SHP77 treated with DMSO at 0.1 percent for 48 hours (cell line): ENCODE data around the gene SMG9.
"Not testable (repeated sequence)": the region's sequence is repeated elsewhere in the genome, so short reads cannot be mapped to it uniquely, and the experiment has no call there.

Experiments
- DNase-seq: peaks from one replicate; lab custom pipeline; 2025; lab: John Stamatoyannopoulos, UW

The SMG9 gene

DNA sequence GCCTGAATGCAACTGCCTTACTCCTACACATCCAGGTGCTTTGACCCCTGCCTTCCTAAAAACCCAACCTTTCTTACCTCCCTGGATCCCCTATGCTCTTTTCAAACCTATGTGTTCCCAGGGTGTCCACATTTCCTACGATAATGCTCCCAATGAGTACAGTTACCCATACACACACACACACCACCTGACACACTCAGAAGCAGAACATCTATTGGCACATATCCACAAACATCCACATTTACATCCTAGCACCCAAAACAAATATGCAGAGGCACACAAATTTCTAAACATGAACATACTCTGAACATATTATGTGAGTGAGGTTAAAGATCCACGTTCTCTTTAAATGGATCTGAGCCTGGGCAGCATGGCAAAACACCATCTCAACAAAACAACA is 62.4 kb downstream of the SMG9 start:
- DNase-seq, result no peak

DNA sequence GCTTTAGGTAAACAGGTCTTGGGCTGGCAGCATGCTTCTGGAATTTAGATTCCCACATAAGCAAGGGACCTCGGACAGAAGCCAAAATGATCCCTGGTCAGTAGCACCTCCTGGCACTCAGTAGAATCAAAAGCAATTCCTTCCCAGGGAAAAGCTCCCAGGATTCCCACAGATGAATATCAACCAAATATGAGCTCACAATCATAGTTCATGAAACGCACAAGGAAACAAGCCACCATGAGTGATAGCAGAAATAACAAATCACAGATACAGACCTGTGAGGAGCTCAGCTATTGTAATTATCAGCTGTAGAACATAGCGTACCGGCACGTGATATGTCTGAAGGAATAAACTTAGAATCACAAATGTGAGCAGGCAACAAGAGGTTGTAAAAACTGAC is 63.0 kb downstream of the SMG9 start:
- DNase-seq, result no peak

DNA sequence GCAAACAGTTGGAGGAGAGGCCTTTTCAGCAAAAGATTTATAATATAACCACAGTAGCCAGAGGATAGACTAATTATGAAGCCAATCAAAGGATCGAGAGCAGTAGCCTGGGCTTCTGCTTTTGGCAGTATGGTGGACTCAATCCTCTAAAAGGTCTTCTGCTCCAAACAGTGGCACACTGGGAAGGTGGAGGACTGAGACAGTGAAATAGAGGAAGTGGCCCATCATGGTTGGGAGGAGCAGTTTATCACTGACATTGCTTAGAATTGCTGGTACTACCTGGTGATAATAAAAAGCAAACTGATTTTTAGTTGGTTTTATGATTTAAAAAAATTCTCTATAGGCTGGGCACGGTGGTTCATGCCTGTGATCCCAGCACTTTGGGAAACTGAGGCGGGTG is 63.9 kb downstream of the SMG9 start:
- no peak for DNase-seq

DNA sequence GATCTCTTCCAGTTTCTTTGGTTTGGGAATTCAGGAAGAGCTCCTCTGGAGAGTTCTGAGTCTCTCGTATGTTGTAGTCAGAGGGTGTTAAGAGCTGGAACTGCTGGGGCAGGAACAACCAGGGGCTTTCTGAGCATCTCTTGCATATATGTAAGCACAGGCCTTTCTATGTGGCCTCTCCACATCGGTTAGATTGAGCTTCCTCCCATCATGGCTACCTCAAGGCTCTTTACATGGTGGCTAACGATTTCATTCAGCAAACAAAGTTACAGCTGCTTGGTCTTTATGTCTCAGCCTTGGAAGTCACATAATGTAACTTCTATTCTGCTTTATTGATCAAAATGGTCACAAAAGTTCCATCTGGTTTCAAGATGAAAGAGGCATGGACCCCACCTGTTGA is 64.3 kb downstream of the SMG9 start:
- DNase-seq, result no peak

DNA sequence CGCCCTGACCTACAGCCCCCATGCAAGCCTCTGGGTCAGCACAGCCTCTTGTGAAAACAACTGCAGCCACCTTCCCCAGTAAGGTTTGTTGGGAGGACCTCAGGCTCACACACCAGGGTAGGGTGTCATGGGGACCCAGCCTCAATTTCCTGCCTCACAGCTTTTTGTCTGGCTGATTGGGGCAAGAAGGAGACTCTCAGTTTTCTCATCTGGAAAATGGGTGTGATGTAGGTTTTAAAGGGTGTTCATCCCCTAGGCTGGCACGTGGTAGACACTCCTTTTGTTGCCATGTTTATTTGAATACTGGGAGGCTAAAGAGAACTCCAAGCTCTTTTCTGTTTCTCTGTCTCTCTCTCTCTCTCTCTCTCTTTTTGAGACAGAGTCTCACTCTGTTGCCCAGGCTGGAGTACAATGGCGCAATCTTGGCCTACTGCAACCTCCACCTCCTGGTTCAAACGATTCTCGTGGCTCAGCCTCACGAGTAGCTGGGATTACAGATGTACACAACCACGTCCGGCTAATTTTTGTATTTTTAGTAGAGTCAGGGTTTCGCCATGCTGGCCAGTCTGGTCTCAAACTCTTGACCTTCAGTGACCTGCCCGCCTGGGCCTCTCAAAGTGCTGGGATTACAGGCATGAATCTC is 66.6 kb downstream of the SMG9 start:
- DNase-seq, result no peak

DNA sequence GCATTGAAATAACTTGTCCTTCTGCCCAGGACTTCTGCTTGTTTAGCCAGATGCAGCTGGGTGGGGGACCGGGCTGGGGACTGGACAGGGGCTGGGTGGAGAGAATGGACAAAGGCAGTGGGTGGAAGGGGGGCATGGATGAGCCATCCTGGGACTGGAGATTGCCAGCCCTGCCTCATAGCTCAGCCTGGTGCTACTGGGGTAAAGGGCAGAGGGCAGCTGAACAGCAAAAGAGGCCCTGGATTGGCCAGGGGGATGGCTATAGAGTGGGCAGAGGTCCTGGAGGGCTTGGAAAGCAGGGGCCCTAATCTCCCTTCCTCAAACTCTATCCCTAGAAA is 67.1 kb downstream of the SMG9 start:
- DNase-seq, result no peak

DNA sequence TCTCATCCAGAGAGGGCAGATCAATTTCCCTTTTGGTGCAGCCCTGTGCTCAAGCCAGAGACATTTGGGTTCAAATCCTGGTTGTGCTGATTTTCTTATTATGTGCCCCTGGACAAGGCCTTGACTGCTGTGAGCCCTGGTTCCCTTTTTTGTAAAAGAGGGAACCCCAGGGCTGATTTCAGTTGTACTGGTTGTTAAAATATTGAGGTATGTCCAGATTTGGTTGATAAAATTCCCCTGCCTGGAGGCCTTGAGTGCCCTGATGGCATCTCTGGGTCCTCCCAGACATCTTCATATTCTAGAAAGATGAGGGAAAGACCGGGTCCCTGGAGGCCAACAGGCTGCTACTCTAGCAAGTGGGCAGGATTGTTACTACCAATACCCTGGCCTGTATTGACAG is 70.4 kb downstream of the SMG9 start:
- DNase-seq, result no peak

DNA sequence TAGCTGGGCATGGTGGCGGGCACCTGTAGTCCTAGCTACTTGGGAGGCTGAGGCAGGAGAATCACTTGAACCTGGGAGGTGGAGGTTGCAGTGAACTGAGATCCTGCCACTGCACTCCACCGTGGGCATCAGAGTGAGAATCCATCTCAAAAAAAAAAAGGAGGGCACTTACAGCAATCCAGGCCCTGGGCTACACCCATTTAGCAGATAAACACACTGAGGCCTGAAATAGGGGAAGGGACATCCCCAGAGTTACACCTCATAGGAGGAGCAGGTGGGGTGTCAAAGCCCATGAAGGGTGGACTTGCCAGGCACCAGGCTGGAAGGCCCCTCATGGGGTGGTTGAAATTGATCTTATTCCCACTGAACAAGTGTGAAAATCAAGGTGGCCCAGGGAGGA is 70.9 kb downstream of the SMG9 start:
- DNase-seq, result no peak

DNA sequence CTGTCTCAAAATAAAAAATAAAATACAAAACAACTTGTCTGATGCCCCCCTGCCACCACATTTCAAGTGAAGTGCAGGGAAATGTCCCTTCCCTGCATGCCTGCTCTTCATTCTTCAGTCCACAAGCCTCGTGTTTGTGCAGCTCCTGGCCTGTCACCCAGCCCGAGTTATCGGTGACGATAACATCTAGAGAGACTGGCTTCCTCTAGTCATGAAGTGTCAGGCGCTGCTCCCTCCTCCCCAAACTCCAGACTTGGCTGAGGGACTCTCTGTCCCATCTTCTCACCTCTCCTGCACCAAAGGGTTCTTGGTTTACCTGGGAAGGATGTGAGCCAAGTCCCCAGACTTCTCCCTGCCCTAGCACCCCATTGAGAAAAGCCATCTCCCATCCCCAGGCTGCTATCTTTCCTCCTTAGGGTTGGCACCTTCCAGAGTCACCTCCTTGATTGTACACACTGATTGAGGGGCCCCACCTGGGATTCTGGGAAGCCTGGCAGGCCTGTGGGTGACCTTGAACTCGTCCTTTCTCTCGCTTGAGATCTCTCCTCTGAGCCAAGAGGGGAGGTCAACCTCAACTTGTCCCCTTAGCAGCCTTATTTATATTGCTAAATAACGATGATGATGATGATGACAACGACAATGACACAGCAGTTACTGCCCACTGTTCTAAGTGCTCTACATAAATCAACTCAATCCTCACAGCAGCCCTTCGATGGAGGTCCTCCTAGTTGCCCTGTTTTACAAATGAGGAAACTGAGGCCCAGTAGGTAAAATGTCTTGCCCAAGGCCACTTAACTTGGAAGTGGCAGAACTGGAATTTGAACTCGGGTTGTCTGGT is 71.7 kb downstream of the SMG9 start:
- no peak for DNase-seq

DNA sequence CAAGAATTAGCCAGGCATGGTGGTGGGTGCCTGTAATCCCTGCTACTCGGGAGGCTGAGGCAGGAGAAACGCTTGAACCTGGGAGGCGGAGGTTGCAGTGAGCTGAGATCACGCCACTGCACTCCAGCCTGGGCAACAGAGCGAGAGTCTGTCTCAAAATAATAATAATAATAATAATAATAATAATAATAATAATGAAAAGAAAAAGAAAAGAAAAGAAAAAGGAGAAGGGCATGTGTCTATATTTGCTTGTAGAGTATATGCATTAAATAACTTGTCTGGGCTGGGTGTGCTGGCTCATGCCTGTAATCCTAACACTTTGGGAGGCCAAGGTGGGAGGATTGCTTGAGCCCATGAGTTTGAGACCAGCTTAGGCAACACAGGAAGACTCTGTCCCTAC is 72.5 kb downstream of the SMG9 start:
- not testable (repeated sequence) for DNase-seq

DNA sequence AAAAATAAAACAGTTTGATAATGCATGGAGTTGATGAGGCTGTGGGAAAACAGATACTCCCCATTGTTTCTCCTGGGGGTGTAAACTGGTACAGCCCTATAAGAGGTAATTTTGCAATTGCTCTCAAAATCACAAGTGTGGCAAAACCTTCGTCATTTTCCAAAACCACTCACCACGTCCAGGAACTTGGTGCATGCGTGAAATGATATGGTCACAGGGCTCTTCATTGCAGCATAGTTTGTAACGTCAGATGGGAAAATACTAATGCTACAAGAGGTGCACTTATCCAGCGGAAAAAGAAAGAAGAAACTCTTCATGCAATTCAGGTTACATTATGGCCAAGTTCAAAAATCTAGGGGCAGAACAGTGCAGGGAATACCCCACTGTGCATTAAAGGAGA is 72.9 kb downstream of the SMG9 start:
- no peak for DNase-seq

DNA sequence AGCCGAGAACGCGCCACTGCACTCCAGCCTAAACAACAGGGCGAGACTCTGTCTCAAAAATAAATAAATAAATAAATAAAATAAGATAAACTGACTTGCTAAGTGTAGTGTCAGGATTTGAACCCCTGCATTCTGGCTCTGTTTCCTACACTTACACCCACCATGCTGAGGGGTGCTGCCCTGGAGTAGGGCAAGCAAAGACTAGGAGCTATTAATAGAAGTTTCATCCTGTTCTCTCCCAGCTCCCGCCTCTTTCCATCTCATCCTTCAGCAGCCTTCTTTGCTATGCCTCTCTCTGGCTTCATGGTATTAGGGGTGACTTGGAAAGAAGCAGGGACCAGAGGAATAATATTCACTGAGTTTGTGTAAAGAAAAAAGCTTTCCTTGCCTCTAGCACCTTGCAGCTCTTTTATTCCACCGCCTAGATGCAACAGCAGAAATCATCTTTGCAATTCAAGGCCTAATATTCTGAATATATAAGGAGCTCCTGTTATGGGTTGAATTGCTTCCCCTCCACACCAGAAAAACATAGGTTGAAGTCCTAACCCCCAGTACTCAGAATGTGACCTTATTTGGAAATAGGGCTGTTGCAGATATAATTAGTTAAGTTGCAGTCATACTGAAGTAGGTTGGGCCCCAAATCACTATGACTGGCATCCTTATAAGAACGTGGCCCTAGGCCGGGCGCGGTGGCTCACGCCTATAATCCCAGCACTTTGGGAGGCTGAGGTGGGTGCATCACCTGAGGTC is 76.1 kb downstream of the SMG9 start:
- DNase-seq, result no peak
